ENCODE results near the gene USP27X.

The USP27X gene

GRCh38 chrX:49878834-49879655, at the start of gene USP27X:
Gene USP27X, plus strand, starts transcription at chrX:49879484. Its CDS starts 824 bp downstream, at chrX:49880308.
- Histone ChIP-seq H3K4me3 (peak within 1 kb of the TSS; percentile 79), H3K27ac (peak within 1 kb of the TSS; percentile 79 to 92)
- peak; percentile 85 for DNase-seq (ENCODE audit: low spot score)
- peak; percentile 26 for TF ChIP-seq CTCF (IDR thresholded peaks at IDR 0.05)

DNA sequence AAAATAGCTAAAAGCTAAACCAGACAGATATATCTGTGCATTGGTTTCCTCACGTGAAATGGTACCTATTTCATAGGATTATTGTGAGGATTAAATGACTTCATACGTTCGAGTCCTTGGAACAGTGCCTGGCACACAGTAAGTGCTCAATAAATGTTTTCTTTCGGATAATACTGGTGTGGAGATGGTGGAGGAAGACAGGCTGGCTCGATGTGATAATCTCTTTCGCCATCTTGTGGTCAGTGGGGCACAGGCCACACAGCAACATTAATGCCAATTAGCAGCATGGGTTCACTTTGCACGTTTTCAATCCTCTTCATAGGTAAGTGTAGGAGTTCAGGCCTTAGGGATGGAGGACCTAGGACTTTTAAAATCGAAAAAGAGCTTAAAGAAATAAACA, 40.9 kb upstream of the USP27X start:
- TF ChIP-seq CTCF (IDR thresholded peaks at IDR 0.05), result no peak
- Histone ChIP-seq H3K27ac (no peak overlapping the region), H3K4me3 (no peak overlapping the region)
- DNase-seq (ENCODE audit: low spot score), result no peak

GRCh38 chrX:49840679-49841078, 38.6 kb upstream of the USP27X start:
- H3K27ac ChIP-seq, result no peak overlapping the region
- no peak for TF ChIP-seq CTCF (IDR thresholded peaks at IDR 0.05)
- H3K4me3 ChIP-seq, result no peak overlapping the region
- no peak for DNase-seq (ENCODE audit: low spot score)

DNA sequence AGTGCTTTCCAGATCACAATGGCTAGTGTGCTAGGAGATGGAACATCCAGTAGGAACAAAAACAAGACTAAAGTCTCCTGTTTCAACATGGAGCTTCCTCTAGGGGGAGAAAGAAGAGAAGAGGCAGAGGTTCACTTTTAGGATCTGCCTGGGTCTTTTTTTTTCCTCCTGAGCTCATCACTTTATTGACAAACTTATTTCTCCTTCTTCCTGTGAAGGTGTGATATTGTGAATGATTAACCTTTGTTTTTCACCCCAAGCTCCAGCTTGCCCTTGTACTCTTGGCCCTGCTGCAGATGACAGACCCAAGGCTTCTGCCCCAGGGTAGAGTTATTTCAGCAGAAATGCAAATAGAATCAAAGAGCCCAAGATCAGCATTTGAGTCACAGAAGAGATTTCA, 36.7 kb upstream of the USP27X start:
- no peak for DNase-seq (ENCODE audit: low spot score)
- TF ChIP-seq CTCF (IDR thresholded peaks at IDR 0.05), result no peak
- Histone ChIP-seq H3K4me3 (no peak overlapping the region), H3K27ac (no peak overlapping the region)

DNA sequence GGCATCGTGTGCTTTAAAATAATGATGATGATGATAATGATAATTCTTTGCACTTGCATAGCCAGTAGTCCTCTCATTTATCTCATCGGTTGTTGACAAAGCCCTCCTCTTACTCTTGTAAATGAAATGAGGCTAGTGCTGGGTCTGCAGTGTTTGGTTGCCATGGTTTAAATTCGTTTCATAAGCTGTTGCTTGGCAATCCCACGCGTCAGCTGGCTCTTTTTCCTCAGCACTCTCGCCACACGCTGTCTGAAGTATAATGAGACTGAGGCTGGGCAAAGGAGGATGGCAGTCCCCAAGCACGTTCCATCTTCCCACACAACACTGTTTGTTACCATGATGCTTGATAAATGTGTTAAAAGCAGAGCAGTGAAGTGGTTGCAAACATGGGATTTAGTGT, 34.7 kb upstream of the USP27X start:
- TF ChIP-seq CTCF (IDR thresholded peaks at IDR 0.05), result no peak
- Histone ChIP-seq H3K4me3 (no peak overlapping the region), H3K27ac (no peak overlapping the region)
- no peak for DNase-seq (ENCODE audit: low spot score)

GRCh38 chrX:49845701-49846403, 33.4 kb upstream of the USP27X start:
- H3K27ac ChIP-seq, result no peak overlapping the region
- no peak for DNase-seq (ENCODE audit: low spot score)
- TF ChIP-seq CTCF (IDR thresholded peaks at IDR 0.05), result no peak
- H3K4me3 ChIP-seq, result no peak overlapping the region

Measured in coronary artery (tissue), 2 donors.